ENCODE results near the gene XBP1.
"Not testable (repeated sequence)": the region's sequence is repeated elsewhere in the genome, so short reads cannot be mapped to it uniquely, and the experiment has no call there.

Gene XBP1

GRCh38 chr22:28771195-28771791 is 29.1 kb downstream of the XBP1 start:
- Histone ChIP-seq H3K4me1 (ENCODE audit: insufficient read depth, insufficient read length) (no peaks in the 10 kb centered on the region), H3K4me3 (ENCODE audit: insufficient read length, low read depth) (no peak overlapping the region), H3K27me3 (ENCODE audit: insufficient read depth, insufficient read length) (no peaks in the 10 kb centered on the region), H3K9ac (ENCODE audit: insufficient read length, low read depth) (no peak overlapping the region), H3K9me3 (ENCODE audit: insufficient read depth, low read length) (peaks cover 5% of the 10 kb centered on the region; the same call in 1 of the 2 replicates), H3K36me3 (ENCODE audit: insufficient read depth, insufficient read length, low read length) (peaks cover 18% of the 10 kb centered on the region)
- DNase-seq (ENCODE audit: low read depth, low spot score) = no peak
- TF ChIP-seq YY1 (IDR thresholded peaks at IDR 0.05; ENCODE audit: insufficient read depth, insufficient read length) = no peak
- no peak for TF ChIP-seq SUZ12 (IDR thresholded peaks at IDR 0.05; ENCODE audit: extremely low read depth, insufficient read depth, insufficient read length)
- TF ChIP-seq ZNF274 (IDR thresholded peaks at IDR 0.05; ENCODE audit: low read depth, low read length) = no peak

GRCh38 chr22:28769394-28770085 is 30.8 kb downstream of the XBP1 start:
- no peak overlapping the region for H3K9ac ChIP-seq (ENCODE audit: insufficient read length, low read depth)
- H3K27me3 ChIP-seq (ENCODE audit: insufficient read depth, insufficient read length) = no peaks in the 10 kb centered on the region
- H3K4me1 ChIP-seq (ENCODE audit: insufficient read depth, insufficient read length) = no peaks in the 10 kb centered on the region
- peaks cover 4% of the 10 kb centered on the region for H3K36me3 ChIP-seq (ENCODE audit: insufficient read depth, insufficient read length, low read length)
- no peak for TF ChIP-seq ZNF274 (IDR thresholded peaks at IDR 0.05; ENCODE audit: low read depth, low read length)
- TF ChIP-seq YY1 (IDR thresholded peaks at IDR 0.05; ENCODE audit: insufficient read depth, insufficient read length) = no peak
- no peak for TF ChIP-seq SUZ12 (IDR thresholded peaks at IDR 0.05; ENCODE audit: extremely low read depth, insufficient read depth, insufficient read length)
- H3K4me3 ChIP-seq (ENCODE audit: insufficient read length, low read depth) = no peak overlapping the region
- peaks cover 5% of the 10 kb centered on the region; the same call in 1 of the 2 replicates for H3K9me3 ChIP-seq (ENCODE audit: insufficient read depth, low read length)
- no peak for DNase-seq (ENCODE audit: low read depth, low spot score)

DNA sequence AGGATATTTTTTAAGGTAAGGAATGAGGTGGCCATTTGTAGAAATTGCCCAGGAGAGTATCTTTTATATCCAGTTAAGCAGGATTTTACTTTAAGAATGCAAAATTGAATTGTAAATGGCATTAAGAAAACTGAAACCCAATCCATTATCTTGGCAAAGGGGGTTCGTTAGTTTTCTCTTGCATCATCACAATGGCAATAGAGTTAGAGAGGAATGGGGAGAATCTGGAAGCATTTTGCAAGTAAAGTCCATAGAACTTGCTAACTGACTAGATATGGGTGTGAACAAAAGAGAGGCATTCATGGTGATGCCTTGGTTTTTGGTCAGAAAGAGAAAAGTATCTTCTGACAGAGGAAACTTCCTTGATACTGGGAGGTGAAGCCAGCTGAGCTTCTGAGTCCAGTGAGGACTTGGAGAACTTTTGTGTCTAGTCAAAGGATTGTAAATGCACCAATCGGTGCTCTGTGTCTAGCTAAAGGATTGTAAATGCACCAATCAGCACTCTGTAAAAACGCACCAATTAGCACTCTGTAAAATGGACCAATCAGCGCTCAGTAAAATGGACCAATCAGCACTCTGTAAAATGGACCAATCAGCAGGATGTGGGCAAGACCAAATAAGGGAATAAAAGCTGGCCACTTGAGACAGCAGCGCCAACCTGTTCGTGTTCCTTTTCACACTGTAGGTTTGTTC is 31.5 kb downstream of the XBP1 start:
- TF ChIP-seq ZNF274 (IDR thresholded peaks at IDR 0.05; ENCODE audit: low read depth, low read length) = no peak
- TF ChIP-seq YY1 (IDR thresholded peaks at IDR 0.05; ENCODE audit: insufficient read depth, insufficient read length) = no peak
- TF ChIP-seq SUZ12 (IDR thresholded peaks at IDR 0.05; ENCODE audit: extremely low read depth, insufficient read depth, insufficient read length) = no peak
- Histone ChIP-seq H3K4me3 (ENCODE audit: insufficient read length, low read depth) (no peak overlapping the region), H3K27me3 (ENCODE audit: insufficient read depth, insufficient read length) (no peaks in the 10 kb centered on the region), H3K9ac (ENCODE audit: insufficient read length, low read depth) (no peak overlapping the region), H3K9me3 (ENCODE audit: insufficient read depth, low read length) (peaks cover 5% of the 10 kb centered on the region; the same call in 1 of the 2 replicates), H3K36me3 (ENCODE audit: insufficient read depth, insufficient read length, low read length) (no peaks in the 10 kb centered on the region), H3K4me1 (ENCODE audit: insufficient read depth, insufficient read length) (no peaks in the 10 kb centered on the region)
- DNase-seq (ENCODE audit: low read depth, low spot score) = no peak

GRCh38 chr22:28766628-28767027 is 33.7 kb downstream of the XBP1 start:
- Histone ChIP-seq H3K36me3 (ENCODE audit: insufficient read depth, insufficient read length, low read length) (no peaks in the 10 kb centered on the region), H3K27me3 (ENCODE audit: insufficient read depth, insufficient read length) (no peaks in the 10 kb centered on the region), H3K9me3 (ENCODE audit: insufficient read depth, low read length) (peaks cover 5% of the 10 kb centered on the region; the same call in 1 of the 2 replicates), H3K4me1 (ENCODE audit: insufficient read depth, insufficient read length) (no peaks in the 10 kb centered on the region), H3K9ac (ENCODE audit: insufficient read length, low read depth) (no peak overlapping the region), H3K4me3 (ENCODE audit: insufficient read length, low read depth) (no peak overlapping the region)
- TF ChIP-seq YY1 (IDR thresholded peaks at IDR 0.05; ENCODE audit: insufficient read depth, insufficient read length) = no peak
- TF ChIP-seq SUZ12 (IDR thresholded peaks at IDR 0.05; ENCODE audit: extremely low read depth, insufficient read depth, insufficient read length) = no peak
- no peak for TF ChIP-seq ZNF274 (IDR thresholded peaks at IDR 0.05; ENCODE audit: low read depth, low read length)
- no peak for DNase-seq (ENCODE audit: low read depth, low spot score)

GRCh38 chr22:28762000-28762399 is 38.4 kb downstream of the XBP1 start:
- H3K36me3 ChIP-seq (ENCODE audit: insufficient read depth, insufficient read length, low read length); H3K9me3 ChIP-seq (ENCODE audit: insufficient read depth, low read length); H3K9ac ChIP-seq (ENCODE audit: insufficient read length, low read depth); H3K4me3 ChIP-seq (ENCODE audit: insufficient read length, low read depth); H3K27me3 ChIP-seq (ENCODE audit: insufficient read depth, insufficient read length); DNase-seq (ENCODE audit: low read depth, low spot score); H3K4me1 ChIP-seq (ENCODE audit: insufficient read depth, insufficient read length): not testable (repeated sequence)

DNA sequence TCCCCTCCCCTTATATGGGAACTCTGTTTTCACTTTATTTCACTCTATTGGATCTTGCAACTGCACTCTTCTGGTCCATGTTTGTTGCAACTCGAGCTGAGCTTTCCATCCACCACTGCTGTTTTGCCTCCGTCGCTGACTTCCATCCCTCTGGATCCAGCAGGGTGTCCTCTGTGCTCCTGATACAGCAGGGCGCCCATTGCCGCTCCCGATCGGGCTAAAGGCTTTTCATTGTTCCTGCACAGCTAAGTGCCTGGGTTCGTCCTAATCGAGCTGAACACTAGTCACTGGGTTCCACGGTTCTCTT is 39.0 kb downstream of the XBP1 start:
- Histone ChIP-seq H3K4me3 (ENCODE audit: insufficient read length, low read depth) (no peak overlapping the region), H3K9ac (ENCODE audit: insufficient read length, low read depth) (no peak overlapping the region), H3K4me1 (ENCODE audit: insufficient read depth, insufficient read length) (no peaks in the 10 kb centered on the region), H3K36me3 (ENCODE audit: insufficient read depth, insufficient read length, low read length) (no peaks in the 10 kb centered on the region), H3K9me3 (ENCODE audit: insufficient read depth, low read length) (no peaks in the 10 kb centered on the region), H3K27me3 (ENCODE audit: insufficient read depth, insufficient read length) (no peaks in the 10 kb centered on the region)
- no peak for DNase-seq (ENCODE audit: low read depth, low spot score)
- TF ChIP-seq YY1 (IDR thresholded peaks at IDR 0.05; ENCODE audit: insufficient read depth, insufficient read length) (no peak), ZNF274 (IDR thresholded peaks at IDR 0.05; ENCODE audit: low read depth, low read length) (no peak), SUZ12 (IDR thresholded peaks at IDR 0.05; ENCODE audit: extremely low read depth, insufficient read depth, insufficient read length) (no peak)

DNA sequence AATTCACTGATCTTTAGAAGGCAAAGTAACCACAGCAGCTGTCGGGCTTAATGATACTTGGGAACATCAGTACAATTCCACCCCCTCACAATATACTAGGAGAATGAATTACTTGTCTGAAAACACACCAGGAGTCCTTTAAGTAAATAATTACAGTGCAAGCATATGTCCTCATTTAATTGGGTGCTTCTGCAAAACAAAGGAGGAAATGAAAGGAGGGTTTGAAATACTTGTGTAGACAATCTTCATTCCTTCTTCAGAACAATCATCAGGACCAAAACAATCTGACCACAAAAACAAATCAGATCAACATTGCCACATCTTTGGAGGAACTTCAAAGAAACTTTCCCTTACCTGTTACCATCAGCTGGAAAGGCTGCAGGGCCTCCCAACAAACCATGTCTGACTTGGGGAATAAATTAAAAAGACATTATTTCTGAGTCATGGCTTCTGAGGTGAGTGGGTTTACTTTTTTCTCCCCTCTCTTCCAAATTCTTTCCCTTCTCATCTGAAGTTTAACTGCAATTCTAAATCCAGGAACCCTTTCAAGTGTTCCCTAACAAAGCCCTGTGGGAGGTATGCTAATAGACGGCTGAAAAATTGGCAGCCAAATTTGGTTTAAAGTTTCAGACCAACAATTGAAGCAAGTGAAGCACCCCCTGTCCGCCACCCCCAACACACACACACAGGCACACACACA is 40.4 kb downstream of the XBP1 start:
- Histone ChIP-seq H3K9me3 (ENCODE audit: insufficient read depth, low read length) (no peaks in the 10 kb centered on the region), H3K27me3 (ENCODE audit: insufficient read depth, insufficient read length) (no peaks in the 10 kb centered on the region), H3K4me1 (ENCODE audit: insufficient read depth, insufficient read length) (no peaks in the 10 kb centered on the region), H3K36me3 (ENCODE audit: insufficient read depth, insufficient read length, low read length) (no peaks in the 10 kb centered on the region), H3K4me3 (ENCODE audit: insufficient read length, low read depth) (no peak overlapping the region), H3K9ac (ENCODE audit: insufficient read length, low read depth) (peak overlapping the region; percentile 24)
- peak; percentile 30 for DNase-seq (ENCODE audit: low read depth, low spot score)
- TF ChIP-seq SUZ12 (IDR thresholded peaks at IDR 0.05; ENCODE audit: extremely low read depth, insufficient read depth, insufficient read length) = no peak
- no peak for TF ChIP-seq YY1 (IDR thresholded peaks at IDR 0.05; ENCODE audit: insufficient read depth, insufficient read length)
- no peak for TF ChIP-seq ZNF274 (IDR thresholded peaks at IDR 0.05; ENCODE audit: low read depth, low read length)

DNA sequence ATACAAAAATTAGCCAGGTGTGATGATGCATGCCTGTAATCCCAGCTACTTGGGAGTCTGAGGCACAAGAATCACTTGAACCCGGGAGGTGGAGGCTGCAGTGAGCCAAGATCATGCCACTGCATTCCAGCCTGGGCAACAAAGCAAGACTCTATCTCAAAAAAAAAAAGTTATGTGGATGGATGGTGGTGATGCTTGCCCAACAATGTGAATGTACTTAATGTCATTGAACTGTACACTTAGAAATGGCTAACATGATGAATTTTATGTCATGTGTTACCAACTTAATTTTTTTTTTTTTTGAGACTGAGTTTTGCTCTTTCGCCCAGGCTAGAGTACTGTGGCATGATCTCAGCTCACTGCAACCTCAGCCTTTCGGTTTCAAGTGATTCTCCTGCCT is 45.9 kb downstream of the XBP1 start:
- not testable (repeated sequence) for H3K9me3 ChIP-seq (ENCODE audit: insufficient read depth, low read length); H3K9ac ChIP-seq (ENCODE audit: insufficient read length, low read depth); H3K4me3 ChIP-seq (ENCODE audit: insufficient read length, low read depth); DNase-seq (ENCODE audit: low read depth, low spot score); H3K4me1 ChIP-seq (ENCODE audit: insufficient read depth, insufficient read length); H3K27me3 ChIP-seq (ENCODE audit: insufficient read depth, insufficient read length)
- peaks cover 15% of the 10 kb centered on the region for H3K36me3 ChIP-seq (ENCODE audit: insufficient read depth, insufficient read length, low read length)

Data from NT2/D1 (cell line).